Effector memory CD4-positive, alpha-beta T cell (primary cell): ENCODE data around the gene ARMC3.

Experiments
- DNase-seq, 3 donors: peaks; one replicate each; pipeline ENCODE4 v3.0.0-alpha.2; 2020
- H3K27ac ChIP-seq: 2 replicates; pipeline ENCODE4 v1.7.0; 2013; ENCODE audit warnings: mild to moderate bottlenecking, low read length, moderate library complexity; ENCODE audit not compliant: insufficient read depth, poor library complexity, severe bottlenecking
- H3K27me3 ChIP-seq: replicated peaks from 2 replicates; pipeline ENCODE4 v1.7.0; 2013; ENCODE audit warnings: mild to moderate bottlenecking, low read length; ENCODE audit not compliant: insufficient read depth, control insufficient read depth, poor library complexity, severe bottlenecking
- H3K36me3 ChIP-seq: 2 replicates; pipeline ENCODE4 v1.7.0; 2013; ENCODE audit warnings: mild to moderate bottlenecking, low read length, moderate library complexity; ENCODE audit not compliant: control insufficient read depth, insufficient read depth
- H3K4me1 ChIP-seq: 2 replicates; pipeline ENCODE4 v1.7.0; 2013; ENCODE audit warnings: low read length, mild to moderate bottlenecking; ENCODE audit not compliant: control insufficient read depth, insufficient read depth, poor library complexity, severe bottlenecking
- H3K4me3 ChIP-seq: 2 replicates; pipeline ENCODE4 v1.7.0; 2013; ENCODE audit warnings: low read length, low read depth, mild to moderate bottlenecking; ENCODE audit not compliant: insufficient read depth, poor library complexity, severe bottlenecking
- H3K9me3 ChIP-seq: 2 replicates; pipeline ENCODE4 v1.7.0; 2013; ENCODE audit warnings: mild to moderate bottlenecking, low read length, moderate library complexity; ENCODE audit not compliant: control insufficient read depth

The ARMC3 gene

DNA sequence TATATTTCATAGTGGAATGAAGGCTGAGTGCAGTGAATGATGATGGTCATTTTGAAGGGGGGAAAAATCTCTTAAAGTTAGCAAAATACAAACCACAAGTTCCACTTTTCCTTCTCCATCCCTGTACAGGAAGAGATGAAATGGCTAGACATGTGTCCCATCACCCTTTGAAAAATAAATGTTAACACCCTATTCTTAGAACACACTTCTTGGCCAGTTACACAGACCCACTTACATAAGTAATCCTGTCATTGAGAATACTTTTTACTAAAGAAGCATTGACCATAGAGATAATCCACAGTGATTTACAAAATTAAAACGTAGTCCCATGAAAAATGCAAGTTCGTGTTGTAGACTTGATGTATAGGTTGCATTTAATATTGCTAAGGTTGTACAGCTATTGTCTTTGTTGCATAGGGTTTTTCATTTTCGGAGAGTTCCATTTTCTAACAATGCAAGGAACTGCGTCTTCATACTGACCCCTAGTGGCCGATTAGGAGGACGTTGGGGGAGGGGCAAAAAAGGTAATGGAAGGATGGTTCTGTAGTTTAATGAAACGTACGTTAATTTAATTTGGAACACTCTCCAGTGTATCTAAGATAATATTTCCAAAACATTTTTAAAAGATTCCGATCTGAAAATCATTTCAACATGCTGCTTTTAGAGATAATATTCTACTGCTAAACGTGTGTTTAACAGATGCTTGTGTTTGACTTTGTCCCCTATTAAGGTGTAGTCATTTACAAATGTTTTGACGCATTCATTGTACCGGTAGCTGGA lies 60.9 kb downstream of the ARMC3 start:
- peak; percentile 39 to 63 (median 42) for DNase-seq
- no peak overlapping the region for H3K4me3 ChIP-seq
- no peak overlapping the region for H3K27ac ChIP-seq
- no peaks in the 10 kb centered on the region for H3K36me3 ChIP-seq
- no peaks in the 10 kb centered on the region for H3K4me1 ChIP-seq
- no peaks in the 10 kb centered on the region for H3K9me3 ChIP-seq
- H3K27me3 ChIP-seq: no peaks in the 10 kb centered on the region

DNA sequence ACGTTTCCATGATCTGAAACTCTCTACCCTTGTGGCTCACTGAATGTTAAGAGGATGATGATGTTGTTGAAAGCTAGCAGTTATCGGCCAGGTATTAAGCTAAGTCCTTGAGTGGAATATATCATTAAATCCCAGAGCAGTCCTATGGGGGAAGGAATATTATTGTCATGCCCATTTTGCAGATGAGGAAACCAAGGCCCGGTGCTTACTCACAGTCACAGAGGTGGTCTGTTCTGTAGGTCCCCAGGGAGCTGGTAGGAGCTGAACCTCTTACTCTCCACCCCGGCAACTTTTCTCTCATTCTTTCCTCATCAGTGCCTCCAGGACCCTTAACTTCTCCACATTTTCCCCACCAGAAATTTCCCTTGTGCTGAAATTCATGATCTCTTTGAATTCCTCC lies 62.6 kb downstream of the ARMC3 start:
- Histone ChIP-seq H3K27ac (no peak overlapping the region), H3K4me1 (no peaks in the 10 kb centered on the region), H3K36me3 (no peaks in the 10 kb centered on the region), H3K4me3 (no peak overlapping the region), H3K9me3 (no peaks in the 10 kb centered on the region), H3K27me3 (no peaks in the 10 kb centered on the region)
- no peak for DNase-seq

DNA sequence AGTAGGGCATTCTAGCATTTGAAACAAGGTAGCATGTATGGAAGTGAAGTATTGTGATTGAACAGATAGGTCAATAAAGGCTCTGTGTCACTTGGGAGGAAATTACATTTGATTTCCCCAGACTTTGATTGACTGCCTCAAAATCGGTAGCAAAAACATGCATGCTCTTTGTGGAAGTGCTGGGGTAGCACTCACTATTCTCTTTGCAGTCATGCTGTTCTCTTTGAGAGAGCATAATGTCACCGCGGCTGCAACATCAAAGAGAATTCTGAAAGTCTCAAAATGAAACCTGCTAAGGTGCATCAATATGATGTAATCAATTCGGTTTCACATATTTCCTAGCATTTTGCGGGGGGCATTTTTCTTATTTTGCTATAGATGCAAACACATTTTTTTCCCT lies 64.2 kb downstream of the ARMC3 start:
- Histone ChIP-seq H3K9me3 (no peaks in the 10 kb centered on the region), H3K27ac (no peak overlapping the region)
- DNase-seq: no peak

DNA sequence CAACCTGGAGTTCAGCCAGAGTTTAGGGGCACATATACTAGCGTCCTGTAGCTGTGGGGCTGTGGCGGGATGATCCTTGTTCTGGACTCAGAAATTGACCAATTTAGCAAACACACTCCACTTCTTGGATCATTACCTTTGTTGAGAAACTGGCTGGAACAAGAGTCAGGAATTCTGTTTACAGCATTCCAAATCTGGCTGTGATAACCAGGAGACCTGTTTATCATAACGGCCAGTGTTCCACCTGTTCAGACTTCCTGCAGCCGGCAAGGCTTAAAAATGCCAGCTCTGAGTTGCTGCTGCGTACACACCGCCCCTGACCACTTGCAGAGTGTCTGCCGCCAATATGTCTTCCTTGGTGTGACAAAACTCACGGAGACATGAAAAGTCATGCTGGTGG lies 64.8 kb downstream of the ARMC3 start:
- no peaks in the 10 kb centered on the region for H3K36me3 ChIP-seq
- H3K27ac ChIP-seq: no peak overlapping the region
- no peaks in the 10 kb centered on the region for H3K27me3 ChIP-seq
- no peak for DNase-seq
- no peaks in the 10 kb centered on the region for H3K4me1 ChIP-seq
- no peaks in the 10 kb centered on the region for H3K9me3 ChIP-seq
- no peak overlapping the region for H3K4me3 ChIP-seq

More for the DNA sequence above, 64.2 kb downstream of the ARMC3 start:
- Histone ChIP-seq H3K4me1 (no peaks in the 10 kb centered on the region), H3K27me3 (no peaks in the 10 kb centered on the region), H3K4me3 (no peak overlapping the region), H3K36me3 (no peaks in the 10 kb centered on the region)

DNA sequence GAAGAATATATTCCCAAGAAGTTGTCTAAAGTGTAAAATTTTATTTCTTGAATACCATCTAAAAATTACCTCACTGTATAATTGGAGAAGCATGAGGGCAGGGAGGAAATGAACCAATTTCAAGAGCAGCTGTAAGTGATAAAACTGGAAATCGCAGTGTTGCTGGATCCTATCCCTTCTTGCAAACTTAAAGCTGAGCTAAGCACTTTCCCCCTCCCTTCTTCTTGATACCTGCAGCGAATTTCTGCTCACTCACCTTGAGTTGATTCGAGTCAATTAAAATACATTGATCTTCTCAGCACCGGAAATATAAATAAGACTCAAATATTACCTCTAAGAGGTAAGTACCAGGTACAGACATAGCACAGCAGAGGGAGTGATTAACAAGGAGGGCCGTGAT lies 65.5 kb downstream of the ARMC3 start:
- no peaks in the 10 kb centered on the region for H3K27me3 ChIP-seq
- no peak for DNase-seq
- H3K4me1 ChIP-seq: no peaks in the 10 kb centered on the region
- no peak overlapping the region for H3K27ac ChIP-seq
- H3K4me3 ChIP-seq: no peak overlapping the region
- no peaks in the 10 kb centered on the region for H3K9me3 ChIP-seq
- no peaks in the 10 kb centered on the region for H3K36me3 ChIP-seq

DNA sequence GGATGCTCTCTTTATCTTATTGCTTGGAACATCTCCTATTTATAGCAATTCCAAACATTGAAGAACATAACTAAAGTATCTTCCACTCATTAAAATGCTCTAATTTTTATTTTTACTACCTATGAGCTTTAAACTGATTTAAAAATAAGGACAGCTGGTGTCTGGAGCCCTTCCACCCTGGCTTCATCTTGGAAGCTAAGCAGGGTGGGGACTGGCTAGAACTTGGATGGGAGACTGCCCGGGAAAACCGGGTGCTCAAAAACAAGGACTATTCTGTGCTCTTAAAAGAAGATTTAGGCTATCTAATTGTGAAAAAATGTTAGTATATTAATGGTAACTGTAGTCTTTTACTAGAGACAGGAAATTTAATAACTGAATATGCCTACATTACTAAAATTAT lies 69.2 kb downstream of the ARMC3 start:
- Histone ChIP-seq H3K27me3 (peaks cover 3% of the 10 kb centered on the region), H3K4me1 (no peaks in the 10 kb centered on the region), H3K36me3 (no peaks in the 10 kb centered on the region), H3K9me3 (no peaks in the 10 kb centered on the region), H3K4me3 (no peak overlapping the region), H3K27ac (no peak overlapping the region)
- no peak for DNase-seq

DNA sequence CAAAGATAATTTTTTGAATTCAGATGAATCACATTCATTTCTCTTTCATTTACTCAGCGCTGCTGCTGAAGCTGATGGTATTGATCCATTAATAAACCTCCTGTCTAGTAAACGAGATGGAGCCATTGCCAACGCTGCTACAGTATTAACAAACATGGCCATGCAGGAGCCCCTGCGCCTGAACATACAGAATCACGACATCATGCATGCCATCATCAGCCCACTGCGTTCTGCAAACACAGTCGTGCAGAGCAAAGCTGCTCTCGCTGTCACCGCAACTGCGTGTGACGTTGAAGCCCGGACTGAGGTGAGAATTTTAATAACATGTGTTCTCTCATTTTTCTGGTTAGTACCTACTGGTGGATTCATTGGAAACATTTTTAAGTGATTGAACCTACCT lies 70.2 kb downstream of the ARMC3 start:
- Histone ChIP-seq H3K4me1 (no peaks in the 10 kb centered on the region), H3K4me3 (no peak overlapping the region), H3K9me3 (no peaks in the 10 kb centered on the region), H3K27me3 (peaks cover 3% of the 10 kb centered on the region), H3K27ac (no peak overlapping the region), H3K36me3 (no peaks in the 10 kb centered on the region)
- DNase-seq: no peak

DNA sequence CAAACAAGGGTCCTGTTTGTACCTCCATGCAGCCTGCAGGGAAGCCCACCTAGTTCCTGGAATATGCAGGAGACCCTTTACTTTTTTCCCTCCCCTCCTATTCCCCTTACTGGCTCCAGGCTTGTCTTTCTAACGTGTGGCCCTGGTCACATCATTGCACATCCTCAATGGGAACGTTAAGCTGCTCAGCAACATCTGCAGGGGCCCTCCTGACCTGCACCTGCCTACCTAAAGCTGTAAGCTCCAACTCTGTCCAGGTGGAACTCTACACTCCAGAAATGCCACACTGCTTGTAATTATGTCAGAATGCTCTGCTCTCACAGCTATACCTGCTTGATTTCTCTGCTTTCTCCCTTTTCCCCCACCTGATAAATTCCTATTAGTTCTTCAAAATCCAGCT lies 72.1 kb downstream of the ARMC3 start:
- Histone ChIP-seq H3K9me3 (no peaks in the 10 kb centered on the region), H3K27ac (no peak overlapping the region), H3K4me3 (no peak overlapping the region), H3K36me3 (no peaks in the 10 kb centered on the region), H3K4me1 (no peaks in the 10 kb centered on the region), H3K27me3 (peaks cover 3% of the 10 kb centered on the region)
- no peak for DNase-seq

DNA sequence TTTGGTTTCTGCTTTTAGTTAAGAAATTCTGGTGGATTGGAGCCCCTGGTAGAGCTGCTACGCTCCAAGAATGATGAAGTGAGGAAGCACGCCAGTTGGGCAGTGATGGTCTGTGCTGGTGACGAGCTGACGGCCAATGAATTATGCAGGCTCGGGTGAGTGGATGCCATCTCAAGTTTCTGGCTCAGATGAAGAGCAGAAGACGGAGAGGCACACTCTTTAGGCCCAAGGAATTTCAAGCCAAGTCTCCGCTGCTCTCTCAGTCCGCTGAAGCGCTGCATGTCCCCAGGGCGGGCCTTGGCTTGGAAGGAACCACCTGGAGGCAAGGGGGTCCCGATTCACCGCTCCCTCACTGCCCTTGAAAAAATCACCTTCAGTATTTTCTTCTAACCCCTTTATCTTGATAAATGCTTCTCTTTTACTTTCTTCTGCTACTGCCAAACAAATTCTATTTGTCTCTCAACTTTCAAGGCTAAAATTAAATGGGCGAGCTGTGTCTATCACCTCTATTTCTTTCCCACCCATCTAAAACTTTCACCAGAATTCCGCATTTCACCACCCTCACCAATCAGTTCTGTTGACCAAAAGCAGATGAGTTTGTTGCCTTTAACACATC lies 74.2 kb downstream of the ARMC3 start:
- Histone ChIP-seq H3K4me3 (no peak overlapping the region), H3K27ac (no peak overlapping the region), H3K4me1 (no peaks in the 10 kb centered on the region), H3K36me3 (no peaks in the 10 kb centered on the region), H3K9me3 (no peaks in the 10 kb centered on the region), H3K27me3 (peaks cover 3% of the 10 kb centered on the region)
- DNase-seq: no peak

DNA sequence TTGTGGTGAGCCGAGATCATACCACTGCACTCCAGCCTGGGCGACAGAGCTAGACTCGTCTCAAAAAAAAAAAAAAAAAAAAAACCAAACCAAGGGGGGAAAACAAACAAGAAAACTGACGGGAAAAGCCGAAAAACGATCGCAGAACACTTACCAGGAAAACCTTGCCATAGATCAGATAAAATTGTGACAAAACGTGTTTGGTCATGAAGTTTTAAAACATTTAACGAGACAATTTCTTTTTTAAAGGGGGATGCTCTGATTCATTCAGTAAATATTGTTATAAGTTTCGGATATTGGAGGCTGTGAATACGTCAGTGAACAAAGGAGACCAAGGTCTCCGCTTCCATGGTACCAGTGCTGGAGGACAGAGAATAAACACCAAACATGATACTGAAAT lies 77.3 kb downstream of the ARMC3 start:
- no peak overlapping the region for H3K4me3 ChIP-seq
- H3K4me1 ChIP-seq: no peaks in the 10 kb centered on the region
- DNase-seq: no peak
- no peak overlapping the region for H3K27ac ChIP-seq
- H3K27me3 ChIP-seq: peaks cover under 1% of the 10 kb centered on the region
- no peaks in the 10 kb centered on the region for H3K36me3 ChIP-seq
- H3K9me3 ChIP-seq: no peaks in the 10 kb centered on the region
